Left forelimb (tissue), 1 donor: ENCODE measurements around the gene ERG.

Source experiments
- DNase-seq: peaks from one replicate; pipeline ENCODE4 v3.0.0-alpha.2; 2018; ENCODE audit warnings: low spot score

ERG gene

DNA sequence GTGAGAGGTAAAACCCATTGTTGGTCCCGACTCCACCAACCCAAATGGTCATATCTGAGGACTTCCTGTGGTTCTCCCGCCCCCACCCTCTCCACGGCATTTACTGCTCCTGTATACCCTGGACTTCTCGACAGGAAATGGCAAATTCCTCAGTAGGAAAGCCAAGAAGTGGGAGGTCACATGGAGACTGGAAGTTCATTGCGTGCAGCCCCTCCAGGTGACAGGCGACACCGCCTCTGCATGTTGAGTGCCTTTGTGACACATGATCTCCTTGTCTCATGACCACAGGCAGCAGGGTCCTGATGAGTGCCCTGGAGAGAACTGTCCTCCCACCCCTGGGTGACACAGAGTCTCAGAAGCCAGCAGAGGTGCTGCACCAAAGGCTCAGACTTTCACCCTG, 24.2 kb downstream of the ERG start:
- DNase-seq = no peak

DNA sequence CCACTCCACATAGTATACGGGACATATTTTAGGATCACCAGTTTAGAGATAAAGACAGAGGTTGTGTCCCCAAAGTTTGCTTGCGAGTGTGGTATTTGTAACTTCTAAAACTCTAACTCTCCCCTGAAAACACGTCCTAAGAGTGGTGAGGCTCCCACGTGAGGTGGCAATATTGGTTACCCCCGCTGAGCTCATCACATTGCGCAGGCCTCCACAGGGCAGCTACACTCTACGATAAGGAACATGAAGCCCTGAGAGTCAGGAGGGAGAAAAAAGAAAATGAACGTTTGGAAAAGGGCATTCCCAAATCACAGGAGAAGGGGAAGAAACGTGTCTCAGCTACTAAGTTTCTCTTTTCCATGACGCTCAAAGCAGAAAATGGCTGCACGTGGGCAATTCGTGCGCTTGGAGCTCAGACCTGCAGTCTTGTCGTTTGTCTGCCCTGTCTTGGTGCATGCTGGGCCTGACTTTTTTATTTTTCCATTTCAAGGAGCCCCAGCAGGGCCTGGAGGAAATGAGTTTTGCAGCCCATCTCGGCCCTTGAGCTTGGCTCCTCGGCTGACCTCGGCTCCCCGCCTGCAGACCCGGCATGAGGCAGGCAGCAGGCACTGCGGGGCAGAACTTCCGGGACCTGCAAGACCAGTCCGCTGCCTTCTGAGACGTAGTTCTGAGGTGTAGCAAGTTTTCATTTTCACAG, 25.7 kb downstream of the ERG start:
- DNase-seq = no peak

DNA sequence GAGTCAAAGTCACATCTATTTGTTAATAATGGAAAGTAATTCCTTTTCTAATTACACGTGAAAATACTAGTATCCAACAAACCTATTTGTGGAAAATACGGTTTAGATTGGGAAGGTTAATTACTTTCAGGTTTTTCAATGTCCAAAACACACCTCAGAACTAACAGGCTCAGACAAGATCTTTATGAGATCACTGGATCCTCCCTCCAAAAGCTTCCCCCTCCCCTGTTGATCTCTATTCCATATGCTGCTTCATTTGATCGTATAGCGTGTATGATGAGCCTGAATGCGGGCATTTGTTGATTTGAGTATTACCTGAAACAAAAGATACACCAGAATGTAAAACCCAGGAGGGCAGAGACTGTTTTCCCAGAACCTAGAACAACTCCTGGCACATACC, 26.5 kb downstream of the ERG start:
- DNase-seq = no peak

DNA sequence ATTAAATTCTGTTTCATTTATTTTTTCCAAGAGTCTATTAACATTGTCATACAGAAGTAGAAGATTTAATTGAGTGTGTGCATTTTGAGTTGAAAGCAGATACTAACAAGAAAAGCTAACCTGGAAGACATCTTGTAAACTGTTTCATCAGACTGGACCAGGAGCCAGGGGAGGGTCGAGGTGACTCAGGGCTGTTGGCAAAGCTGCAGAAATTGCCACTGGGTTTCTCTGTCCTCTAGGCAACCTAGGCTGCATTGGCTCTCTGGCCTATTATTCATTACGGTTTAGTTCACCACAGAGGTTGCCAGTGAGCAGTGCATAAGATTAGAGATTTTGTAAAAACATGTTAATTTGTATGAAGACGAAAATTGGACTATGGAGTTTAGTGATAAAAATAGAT, 27.5 kb downstream of the ERG start:
- DNase-seq = no peak

DNA sequence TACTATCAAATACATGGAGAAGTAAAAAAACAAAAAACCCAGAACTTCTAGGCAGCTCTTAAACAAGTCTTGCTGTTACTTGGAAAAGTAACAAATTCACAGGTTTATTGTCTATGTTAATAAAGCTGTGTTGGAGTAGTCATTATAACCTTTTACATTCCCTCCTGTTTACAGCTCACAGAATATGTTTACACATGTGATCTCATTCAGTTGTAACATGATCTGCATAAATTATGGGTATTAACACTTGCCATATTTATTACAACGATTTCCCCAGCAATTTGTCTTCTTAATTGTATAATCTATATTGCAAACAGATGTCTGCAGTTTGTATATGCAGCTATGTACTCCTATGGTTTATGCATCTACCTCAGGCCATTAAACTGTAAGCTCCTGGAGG, 28.6 kb downstream of the ERG start:
- DNase-seq = no peak

DNA sequence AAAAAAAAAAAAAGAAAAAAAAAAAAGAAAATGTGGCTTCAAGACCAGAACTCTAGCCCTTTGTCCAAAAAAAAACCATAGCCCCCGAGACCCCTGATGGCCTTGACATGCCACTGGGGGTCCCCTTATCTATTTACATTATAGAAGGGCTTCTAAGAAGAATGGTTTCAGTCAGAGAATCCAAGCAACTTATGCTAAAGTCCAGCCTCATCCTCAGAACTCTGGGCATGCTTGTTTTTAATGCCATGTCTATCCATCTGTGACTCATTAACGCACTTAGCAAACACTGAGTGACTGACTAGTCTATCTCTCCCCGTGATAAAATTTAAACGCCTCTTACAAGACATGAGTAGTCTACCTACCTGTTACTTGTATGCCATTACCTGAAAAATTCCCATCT, 29.3 kb downstream of the ERG start:
- no peak for DNase-seq

DNA sequence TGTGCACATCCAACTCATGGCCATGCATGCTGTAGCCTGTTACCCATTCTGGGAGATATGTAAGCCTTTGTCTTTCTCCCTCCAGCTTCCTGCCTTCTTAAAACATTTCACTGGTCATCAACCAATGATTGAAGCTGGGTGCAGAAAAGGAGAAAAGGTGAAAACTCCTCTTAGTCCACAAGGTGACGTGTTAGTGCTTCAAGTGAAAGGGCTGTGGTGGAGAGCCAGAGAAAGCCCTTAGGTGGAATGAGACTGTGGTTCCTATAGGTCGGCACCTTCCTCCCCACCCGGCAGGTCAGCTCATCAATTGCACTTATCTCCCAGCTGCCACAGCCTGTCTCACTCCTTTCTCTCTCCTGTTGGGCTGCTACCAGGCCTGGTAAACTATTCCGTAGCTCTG, 30.4 kb downstream of the ERG start:
- DNase-seq = no peak

DNA sequence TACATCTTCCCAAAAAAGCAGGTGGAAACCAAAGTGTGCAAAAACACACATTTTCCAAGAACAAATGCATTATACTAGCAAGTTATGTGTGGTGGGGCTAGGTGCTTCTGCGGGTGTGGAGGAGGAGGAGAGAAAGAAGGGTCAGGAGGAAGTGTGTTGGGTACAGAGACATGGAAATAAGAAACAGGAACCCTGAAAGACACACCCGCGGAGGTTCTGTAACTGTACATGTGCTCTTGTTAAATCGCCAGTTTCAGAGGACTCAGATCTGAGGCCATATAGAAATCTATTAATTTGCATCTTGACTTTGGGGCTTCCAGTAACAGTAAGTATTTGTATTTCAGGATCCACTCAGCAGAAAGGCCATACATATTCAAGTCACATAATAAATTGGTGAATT, 30.9 kb downstream of the ERG start:
- no peak for DNase-seq

DNA sequence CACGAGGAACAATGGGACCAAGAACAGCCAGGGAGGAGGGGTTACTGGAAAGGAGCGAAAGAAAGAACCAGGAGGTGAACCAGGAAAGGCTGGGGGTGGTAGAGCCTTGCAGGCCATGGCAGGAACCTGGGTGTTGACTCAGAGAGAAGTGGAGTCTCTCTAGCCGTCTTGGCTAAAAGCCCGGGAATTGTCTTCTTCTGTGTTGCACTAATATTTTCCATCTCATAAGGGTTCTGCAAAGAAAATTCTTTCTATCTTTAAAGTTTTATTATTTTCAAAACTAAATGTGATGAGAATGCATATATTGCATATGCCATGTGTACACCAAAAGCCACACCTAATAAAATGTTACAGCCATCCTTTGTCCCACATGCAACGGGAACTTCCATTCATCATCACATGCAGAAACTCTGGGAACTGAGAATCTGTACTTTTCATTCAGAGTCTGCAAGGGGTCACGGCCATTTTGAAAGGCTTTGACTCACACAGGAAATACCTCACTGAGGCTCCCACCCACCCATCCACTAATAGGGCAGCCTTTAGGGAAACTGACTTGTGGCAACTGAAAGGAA, 38.0 kb downstream of the ERG start:
- DNase-seq = no peak

DNA sequence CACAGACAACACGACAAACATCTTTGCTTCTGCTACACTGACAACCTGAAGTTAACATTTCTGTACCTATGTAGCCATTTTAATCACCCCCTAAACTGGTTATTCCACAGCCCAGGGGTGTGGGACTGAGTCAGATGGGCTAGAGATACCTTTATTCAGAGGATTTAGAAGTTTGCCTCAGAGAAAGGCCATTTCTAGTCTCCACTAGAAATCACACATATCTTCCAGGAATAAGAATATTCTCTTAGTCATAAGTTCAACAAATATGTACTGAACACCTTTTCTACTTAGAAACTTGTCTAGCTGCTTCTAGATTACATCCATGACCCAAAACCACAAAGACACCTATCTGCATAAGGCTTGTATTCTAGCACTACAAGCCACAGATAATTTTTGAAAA, 38.8 kb downstream of the ERG start:
- DNase-seq = no peak

DNA sequence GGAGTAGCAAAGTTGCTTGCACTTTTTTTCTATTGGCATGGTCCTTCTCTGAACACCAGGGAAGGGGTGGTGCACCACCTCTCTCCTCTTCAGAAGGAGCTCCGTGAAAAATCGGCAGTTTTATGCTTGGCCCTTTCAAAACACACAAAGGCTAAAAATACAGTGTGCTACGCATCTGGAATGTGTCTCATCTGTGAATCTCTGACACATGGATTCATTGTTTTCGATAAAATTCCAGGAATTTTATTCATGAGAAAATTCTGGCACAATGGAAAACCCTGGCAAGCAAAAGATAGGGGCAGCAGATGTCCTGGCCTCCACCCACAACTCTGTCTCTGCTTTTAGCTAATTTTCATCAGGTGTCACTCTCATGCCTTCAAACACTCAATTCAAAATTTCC, 42.9 kb downstream of the ERG start:
- no peak for DNase-seq

DNA sequence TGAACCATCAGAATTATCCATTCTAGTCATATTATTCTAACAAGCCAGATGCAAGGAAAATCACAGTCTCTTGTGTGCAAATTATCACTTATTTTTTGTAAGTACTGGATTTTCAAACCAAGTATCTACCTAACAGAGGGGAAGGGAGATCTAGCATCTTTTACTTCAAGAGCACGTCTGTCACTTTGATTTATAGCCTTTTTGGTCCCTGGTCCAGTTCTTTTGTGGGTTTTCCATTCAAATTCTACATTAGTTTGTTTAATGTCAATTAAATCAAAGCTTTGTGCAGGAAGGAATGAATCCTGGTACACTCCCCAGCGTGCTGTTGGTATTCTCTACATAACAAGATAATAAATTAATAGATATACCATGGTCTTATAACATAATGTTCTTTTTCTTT, 43.6 kb downstream of the ERG start:
- DNase-seq = no peak

DNA sequence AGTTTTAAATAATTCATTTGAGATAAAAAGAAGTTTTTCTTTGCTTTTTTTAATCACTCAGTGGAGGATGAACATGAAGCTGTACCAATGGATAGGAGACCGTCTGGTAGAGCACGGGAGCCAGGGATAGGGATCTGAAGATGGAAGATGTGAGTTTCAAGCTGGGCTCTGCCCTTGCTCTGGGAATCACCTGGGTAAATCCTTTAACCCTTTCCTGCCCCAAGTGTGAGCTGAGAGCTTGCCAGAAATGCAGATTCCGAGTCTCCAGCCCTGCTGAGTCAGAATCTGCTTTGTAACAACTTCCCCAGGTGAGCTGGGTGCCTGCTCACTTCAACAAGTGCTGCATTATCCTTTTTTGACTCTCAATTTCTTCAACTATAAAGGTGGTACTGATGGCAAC, 44.1 kb downstream of the ERG start:
- DNase-seq = no peak

DNA sequence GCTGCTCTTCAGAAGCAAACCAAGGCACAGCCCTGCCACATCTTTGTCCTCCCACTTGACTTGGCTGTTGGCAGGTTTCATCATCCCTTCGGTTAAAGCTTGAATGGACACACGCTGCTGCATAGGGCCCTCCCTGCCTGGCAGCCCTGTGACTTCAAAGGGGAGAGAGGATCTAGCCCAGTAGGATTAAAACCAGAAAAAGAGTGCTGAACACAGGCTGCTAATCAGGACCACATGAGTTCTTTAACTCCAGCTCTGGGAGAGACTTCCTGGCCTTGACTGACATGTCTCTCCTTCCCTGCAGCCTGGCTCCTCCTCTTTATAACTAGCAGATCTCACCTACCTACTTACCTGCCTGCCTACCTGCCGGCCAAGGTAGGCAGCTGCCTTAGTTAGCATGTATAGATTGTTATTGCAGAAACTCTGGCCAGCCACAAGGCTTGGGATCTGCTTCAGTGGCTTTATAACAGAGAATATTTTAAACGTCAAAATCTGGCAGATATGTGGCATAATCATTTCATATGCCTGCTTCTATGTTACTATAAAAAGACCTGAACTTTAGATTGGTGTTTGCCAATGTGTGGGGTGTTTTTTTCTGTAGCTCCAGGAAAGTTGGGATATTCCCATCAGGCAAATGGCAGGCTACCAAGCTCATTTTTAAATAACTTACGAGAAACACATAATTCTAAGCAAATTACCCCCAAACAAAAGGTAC, 49.4 kb downstream of the ERG start:
- DNase-seq = no peak

DNA sequence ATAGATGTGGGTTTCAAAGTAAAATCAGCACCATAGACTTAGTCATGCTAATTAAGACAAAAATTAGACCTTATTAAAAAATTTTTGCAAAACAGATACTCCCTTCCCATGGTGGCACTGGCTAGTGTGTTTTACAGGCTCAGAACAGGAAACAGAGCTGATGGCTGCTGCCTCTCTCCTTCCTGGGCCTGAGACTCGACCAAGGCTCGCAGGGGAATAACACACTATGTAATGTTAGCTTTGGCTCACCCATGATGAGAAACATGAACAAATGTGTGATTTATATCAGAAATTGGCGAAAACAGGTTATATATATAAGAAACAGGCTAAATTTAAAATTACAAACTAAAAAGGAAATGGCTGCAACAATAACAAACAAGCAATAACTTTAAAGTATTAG, 50.7 kb downstream of the ERG start:
- no peak for DNase-seq

DNA sequence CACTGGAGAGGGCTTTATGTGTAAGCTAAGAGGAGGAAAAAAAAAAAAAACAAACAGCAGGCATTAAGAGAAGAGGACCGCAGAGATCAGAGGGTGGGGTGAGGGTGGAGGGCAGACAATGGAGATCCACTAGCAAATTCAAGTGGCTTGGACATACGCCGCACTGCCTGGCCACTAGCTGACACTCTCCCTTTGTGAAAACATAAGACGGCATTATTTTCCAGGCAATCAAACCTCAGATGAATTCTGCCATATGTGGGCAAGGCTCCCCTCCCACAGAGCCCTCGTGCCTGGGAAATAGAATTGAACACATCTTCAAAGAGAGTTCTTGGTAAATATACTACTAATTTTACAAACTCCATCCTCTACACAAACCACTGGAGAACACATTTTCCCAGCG, 53.6 kb downstream of the ERG start:
- no peak for DNase-seq

DNA sequence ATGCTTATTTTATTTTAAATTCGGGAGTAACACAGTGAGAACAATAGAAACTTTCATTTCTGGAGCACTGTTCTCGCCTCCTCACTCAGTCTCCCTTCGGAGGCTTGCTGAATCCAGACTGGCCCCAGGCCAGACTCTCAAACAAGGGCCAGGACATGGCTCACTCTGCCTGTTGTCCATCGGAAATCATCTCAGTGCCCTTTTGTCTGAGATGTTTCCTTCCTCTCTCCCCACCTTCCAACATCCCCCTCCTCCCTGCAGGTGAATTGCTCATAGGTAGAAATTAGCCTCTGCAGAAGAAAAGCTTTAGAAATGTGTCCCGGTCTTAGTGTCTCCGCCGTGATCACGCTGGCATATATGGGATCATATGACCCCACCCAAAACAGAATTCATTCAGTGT, 55.2 kb downstream of the ERG start:
- DNase-seq = no peak

DNA sequence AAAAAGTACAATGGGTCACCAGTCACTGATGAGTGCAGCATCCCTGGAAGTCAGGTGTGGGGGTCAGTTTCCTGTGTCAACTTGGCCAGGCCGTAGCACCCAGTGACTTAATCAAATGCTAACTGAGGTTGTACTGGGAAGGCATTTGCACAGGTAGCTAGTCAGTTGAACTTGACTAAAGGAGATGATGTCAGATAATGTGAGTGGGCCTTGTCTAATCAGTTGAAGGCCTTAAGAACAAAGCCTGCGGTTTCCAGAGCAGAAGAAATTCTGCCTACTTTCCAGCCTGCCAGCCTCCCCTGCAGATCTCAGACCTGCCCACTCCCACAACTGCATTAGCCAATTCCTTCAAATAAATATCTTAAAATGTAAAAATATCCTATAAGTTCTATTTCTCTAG, 57.1 kb downstream of the ERG start:
- no peak for DNase-seq

DNA sequence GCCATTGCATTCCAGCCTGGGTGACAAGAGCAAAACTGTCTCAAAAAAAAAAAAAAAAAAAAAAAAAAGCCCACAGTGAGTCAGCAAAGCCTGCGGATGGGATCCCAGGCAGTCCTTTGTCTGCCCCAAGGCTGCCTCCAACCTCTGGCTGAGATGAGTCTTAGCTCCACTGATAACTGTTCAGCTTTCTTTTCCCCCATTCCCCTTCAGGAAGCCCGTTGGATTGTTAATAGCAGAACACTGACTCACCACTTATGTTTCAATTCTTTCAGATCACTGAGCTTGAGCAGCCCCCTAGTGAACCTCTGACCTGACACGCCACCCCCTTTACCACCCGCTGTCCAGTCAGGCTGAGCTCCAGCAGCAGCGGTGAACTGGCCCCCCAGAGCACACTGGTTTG, 57.5 kb downstream of the ERG start:
- no peak for DNase-seq

DNA sequence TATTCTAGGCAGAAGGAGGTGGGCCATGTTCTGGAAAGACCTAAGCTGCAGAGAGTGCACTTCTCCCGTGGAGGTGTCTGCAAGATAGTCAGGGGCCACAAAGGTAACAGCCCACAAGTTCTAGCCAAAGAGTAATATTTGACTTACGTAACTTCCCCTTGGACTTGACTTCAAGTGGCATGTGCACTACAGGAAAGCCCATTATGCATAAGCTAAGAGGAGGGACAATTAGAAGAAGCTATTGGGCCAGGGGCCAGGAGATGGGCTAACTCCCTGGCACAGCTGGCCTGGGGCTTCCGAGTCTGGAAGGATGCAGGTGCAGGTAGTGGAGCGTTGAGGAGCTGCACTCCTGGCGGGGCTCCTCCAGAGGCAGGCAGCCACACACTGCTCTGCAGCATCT, 58.3 kb downstream of the ERG start:
- no peak for DNase-seq

DNA sequence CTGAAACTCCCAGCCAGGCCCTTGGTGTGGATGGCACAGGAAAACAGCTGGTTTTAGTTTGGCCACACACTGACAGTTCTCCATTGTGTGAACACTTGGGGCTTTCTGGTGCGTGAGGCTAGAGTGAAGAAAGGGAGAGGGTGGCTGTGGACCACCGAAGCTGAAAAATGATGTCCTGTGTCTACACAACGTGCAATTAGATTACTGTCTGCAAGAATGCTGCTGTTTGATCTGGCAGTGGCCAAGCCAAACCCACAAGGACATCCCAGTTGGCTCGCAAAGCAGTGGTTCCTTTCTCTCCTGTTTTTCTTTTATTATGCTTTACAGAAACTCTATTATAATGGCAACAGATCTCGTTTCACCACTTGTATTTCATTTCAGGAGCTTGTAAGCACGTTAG, 58.9 kb downstream of the ERG start:
- no peak for DNase-seq

DNA sequence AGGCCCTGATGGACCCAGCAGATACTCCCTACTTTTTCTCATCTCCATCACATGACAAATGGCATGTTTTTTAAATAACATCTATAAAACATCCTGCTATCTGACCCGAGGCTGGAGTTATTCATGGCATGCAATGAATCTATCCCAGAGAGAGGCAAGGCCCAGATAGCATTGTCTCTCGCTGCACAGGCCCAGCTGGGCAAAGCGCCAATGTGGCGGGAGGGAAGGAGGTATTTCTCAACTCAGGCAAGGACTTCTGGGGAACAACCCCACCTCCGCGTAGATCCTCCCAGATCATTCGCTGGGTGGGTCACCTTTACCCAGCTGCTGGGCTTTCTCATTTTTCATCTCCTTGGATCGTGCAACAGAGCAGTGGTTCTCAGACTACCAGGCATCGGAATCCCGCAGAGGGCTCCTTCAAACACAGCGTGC, 59.8 kb downstream of the ERG start:
- DNase-seq = no peak

DNA sequence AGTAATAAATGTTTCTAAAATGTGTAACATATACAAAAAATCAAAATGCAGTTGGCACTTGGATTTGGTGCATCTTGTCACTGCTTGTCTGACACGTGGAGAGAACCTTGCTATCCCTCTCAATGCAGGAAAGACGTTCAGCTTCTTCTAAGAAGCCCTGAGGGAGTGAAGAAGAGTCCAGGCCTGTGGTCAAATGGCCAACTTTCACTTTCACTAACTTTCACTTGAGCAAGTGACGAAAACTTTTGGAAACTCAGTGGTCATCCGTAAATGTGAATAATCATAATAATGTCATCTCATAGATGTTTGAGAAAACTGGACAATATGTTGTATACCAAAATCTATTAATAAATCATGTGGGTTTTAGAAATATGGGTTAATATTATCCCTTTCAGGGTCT, 61.9 kb downstream of the ERG start:
- no peak for DNase-seq
